Muscle layer of duodenum (tissue), 2 donors: Measurements from ENCODE around the gene ALAS2.
A peak's percentile ranks its signal among the peaks of the same experiment; 100 is the strongest.
"Not testable (repeated sequence)": the region's sequence is repeated elsewhere in the genome, so short reads cannot be mapped to it uniquely, and the experiment has no call there.

Source experiments
- H3K27ac ChIP-seq: one replicate; pipeline ENCODE4 v1.7.0; 2013; ENCODE audit warnings: mild to moderate bottlenecking, low read length
- H3K27me3 ChIP-seq: one replicate; pipeline ENCODE4 v1.7.0; 2013; ENCODE audit warnings: low read depth, mild to moderate bottlenecking, control low read depth, low read length
- H3K36me3 ChIP-seq, 2 donors: one replicate each; pipeline ENCODE4 v1.7.0; 2013; ENCODE audit warnings: low read length in 2 of 2, control low read depth in 1 of 2, mild to moderate bottlenecking in 1 of 2; ENCODE audit not compliant: insufficient read depth in 2 of 2, control insufficient read depth in 1 of 2
- H3K4me1 ChIP-seq, 2 donors: one replicate each; pipeline ENCODE4 v1.7.0; 2013; ENCODE audit warnings: low read length in 2 of 2, mild to moderate bottlenecking in 2 of 2, control low read depth in 1 of 2, moderate library complexity in 1 of 2; ENCODE audit not compliant: insufficient read depth in 2 of 2, control insufficient read depth in 1 of 2
- H3K4me3 ChIP-seq, 2 donors: one replicate each; pipeline ENCODE4 v1.7.0; 2013; ENCODE audit warnings: low read length in 2 of 2, low read depth in 1 of 2, mild to moderate bottlenecking in 1 of 2
- H3K9me3 ChIP-seq, 2 donors: one replicate each; pipeline ENCODE4 v1.7.0; 2013; ENCODE audit warnings: low read length in 2 of 2, control low read depth in 1 of 2, mild to moderate bottlenecking in 1 of 2; ENCODE audit not compliant: control insufficient read depth in 1 of 2
- donor health status: healthy.

Gene ALAS2

GRCh38 chrX:55004231-55004630, 26.5 kb downstream of the ALAS2 start:
- Histone ChIP-seq H3K9me3 (no peaks in the 10 kb centered on the region), H3K4me3 (no peak overlapping the region), H3K27me3 (no peaks in the 10 kb centered on the region), H3K36me3 (peaks cover 16 to 38% of the 10 kb centered on the region in 2 donors), H3K4me1 (peaks cover 5 to 10% of the 10 kb centered on the region in 2 donors), H3K27ac (no peak overlapping the region)

- H3K4me1 ChIP-seq = peaks cover 5 to 12% of the 10 kb centered on the region in 2 donors
- H3K4me3 ChIP-seq = peak within 1 kb of the TSS; percentile 64 to 86
- no peaks in the 10 kb centered on the region for H3K27me3 ChIP-seq
- peaks cover 11 to 18% of the 10 kb centered on the region in 2 donors for H3K36me3 ChIP-seq
- H3K27ac ChIP-seq = peak within 1 kb of the TSS; percentile 87
- no peaks in the 10 kb centered on the region for H3K9me3 ChIP-seq
Measured at GRCh38 chrX:54999717-55000598, 30.8 kb downstream of the ALAS2 start, which contains the start of gene APEX2. APEX2 (plus strand) TSS chrX:55000363; CDS start chrX:55000423, 60 bp downstream.

- Histone ChIP-seq H3K27me3 (no peaks in the 10 kb centered on the region), H3K4me1 (peaks cover 0 to 3% of the 10 kb centered on the region in 2 donors), H3K9me3 (no peaks in the 10 kb centered on the region), H3K4me3 (no peak overlapping the region), H3K27ac (no peak overlapping the region), H3K36me3 (no peaks in the 10 kb centered on the region)
Measured at GRCh38 chrX:54995621-54996020, 35.2 kb downstream of the ALAS2 start.

GRCh38 chrX:54994668-54995351, 36.0 kb downstream of the ALAS2 start:
- H3K9me3 ChIP-seq = no peaks in the 10 kb centered on the region
- H3K4me3 ChIP-seq = no peak overlapping the region
- H3K36me3 ChIP-seq = no peaks in the 10 kb centered on the region
- peaks cover 0 to 3% of the 10 kb centered on the region in 2 donors for H3K4me1 ChIP-seq
- no peak overlapping the region for H3K27ac ChIP-seq
- no peaks in the 10 kb centered on the region for H3K27me3 ChIP-seq

- Histone ChIP-seq H3K27me3 (no peaks in the 10 kb centered on the region), H3K36me3 (no peaks in the 10 kb centered on the region), H3K4me3 (no peak within 1 kb of the TSS), H3K4me1 (peaks cover 0 to under 1% of the 10 kb centered on the region in 2 donors), H3K9me3 (no peaks in the 10 kb centered on the region), H3K27ac (no peak within 1 kb of the TSS)
Measured at GRCh38 chrX:54994099-54994498, 36.7 kb downstream of the ALAS2 start, which contains the start of gene PFKFB1. PFKFB1 (minus strand) TSS chrX:54994188; CDS start chrX:54994007, 181 bp downstream.

- H3K4me1 ChIP-seq = no peaks in the 10 kb centered on the region
- no peaks in the 10 kb centered on the region for H3K36me3 ChIP-seq
- H3K27ac ChIP-seq = no peak overlapping the region
- H3K4me3 ChIP-seq = no peak overlapping the region
- no peaks in the 10 kb centered on the region for H3K27me3 ChIP-seq
- no peaks in the 10 kb centered on the region for H3K9me3 ChIP-seq
Measured at GRCh38 chrX:54992911-54993622, 37.7 kb downstream of the ALAS2 start.

GRCh38 chrX:54991706-54992105, 39.1 kb downstream of the ALAS2 start:
- Histone ChIP-seq H3K27me3 (no peaks in the 10 kb centered on the region), H3K27ac (no peak overlapping the region), H3K4me3 (no peak overlapping the region), H3K9me3 (no peaks in the 10 kb centered on the region), H3K36me3 (no peaks in the 10 kb centered on the region), H3K4me1 (no peaks in the 10 kb centered on the region)

- not testable (repeated sequence) for H3K4me1 ChIP-seq, H3K36me3 ChIP-seq
Measured at GRCh38 chrX:54983306-54983705, 47.5 kb downstream of the ALAS2 start.

GRCh38 chrX:54980334-54980733, 50.4 kb downstream of the ALAS2 start:
- no peaks in the 10 kb centered on the region for H3K4me1 ChIP-seq
- H3K27me3 ChIP-seq = no peaks in the 10 kb centered on the region
- no peaks in the 10 kb centered on the region for H3K9me3 ChIP-seq
- H3K27ac ChIP-seq = no peak overlapping the region
- no peaks in the 10 kb centered on the region for H3K36me3 ChIP-seq
- H3K4me3 ChIP-seq = no peak overlapping the region

More at GRCh38 chrX:54983306-54983705, 47.5 kb downstream of the ALAS2 start:
- H3K9me3 ChIP-seq, H3K27ac ChIP-seq, H3K4me3 ChIP-seq, H3K27me3 ChIP-seq: not testable (repeated sequence)

- Histone ChIP-seq H3K9me3 (no peaks in the 10 kb centered on the region), H3K4me3 (no peak overlapping the region), H3K27ac (no peak overlapping the region), H3K27me3 (no peaks in the 10 kb centered on the region), H3K4me1 (no peaks in the 10 kb centered on the region), H3K36me3 (no peaks in the 10 kb centered on the region)
Measured at GRCh38 chrX:54979432-54979831, 51.3 kb downstream of the ALAS2 start.

GRCh38 chrX:54978448-54978847, 52.3 kb downstream of the ALAS2 start:
- Histone ChIP-seq H3K36me3 (no peaks in the 10 kb centered on the region), H3K27ac (no peak overlapping the region), H3K4me3 (no peak overlapping the region), H3K9me3 (no peaks in the 10 kb centered on the region), H3K27me3 (no peaks in the 10 kb centered on the region), H3K4me1 (no peaks in the 10 kb centered on the region)
